Activated CD4-positive, CD25-positive, alpha-beta regulatory T cell treated with anti-CD3 and anti-CD28 coated beads, Interleukin-2, amount 50 U/mL, for 24 hours (primary cell): ENCODE data around the gene RAB22A.
A peak's percentile ranks its signal among the peaks of the same experiment; 100 is the strongest.

Experiments used
- ATAC-seq, 2 donors: fragments of 150-1000 bp; cut with Tn5 transposase; one replicate each; pipeline ENCODE4 v1.10.0; 2021; ENCODE audit warnings: mild to moderate bottlenecking in 1 of 2, moderate library complexity in 1 of 2

Gene RAB22A

GRCh38 chr20:58305061-58305460 is 4.5 kb upstream of the RAB22A start:
- no peak for ATAC-seq

- ATAC-seq: peak; percentile 90 to 91
These were observed 2.9 kb upstream of the RAB22A start for GRCh38 chr20:58306421-58307261.

GRCh38 chr20:58307270-58307669 is 2.2 kb upstream of the RAB22A start:
- ATAC-seq: no peak

GRCh38 chr20:58308290-58308679 is 1.2 kb upstream of the RAB22A start:
- no peak for ATAC-seq

- peak; percentile 12 for ATAC-seq
These were observed 611 bp upstream of the RAB22A start for GRCh38 chr20:58308680-58309527.

GRCh38 chr20:58310291-58310782 is 822 bp downstream of the RAB22A start:
- ATAC-seq: no peak

GRCh38 chr20:58312836-58313235 is 3.3 kb downstream of the RAB22A start:
- peak; percentile 65 to 76 for ATAC-seq

GRCh38 chr20:58313396-58313795 is 3.9 kb downstream of the RAB22A start:
- ATAC-seq: no peak

- no peak for ATAC-seq
These were observed 11.7 kb downstream of the RAB22A start for GRCh38 chr20:58321205-58321604.

GRCh38 chr20:58322083-58322482 is 12.6 kb downstream of the RAB22A start:
- ATAC-seq: no peak

GRCh38 chr20:58325912-58326311 is 16.4 kb downstream of the RAB22A start:
- no peak for ATAC-seq

- ATAC-seq: no peak
These were observed 17.7 kb downstream of the RAB22A start for GRCh38 chr20:58327211-58327610.

GRCh38 chr20:58328836-58329235 is 19.3 kb downstream of the RAB22A start:
- no peak for ATAC-seq

- no peak for ATAC-seq
These were observed 20.2 kb downstream of the RAB22A start for GRCh38 chr20:58329711-58330110.

GRCh38 chr20:58330249-58330648 is 20.7 kb downstream of the RAB22A start:
- ATAC-seq: no peak

GRCh38 chr20:58330687-58331086 is 21.2 kb downstream of the RAB22A start:
- ATAC-seq: no peak

- ATAC-seq: no peak
These were observed 22.5 kb downstream of the RAB22A start for GRCh38 chr20:58331961-58332551.

GRCh38 chr20:58339741-58340140 is 30.2 kb downstream of the RAB22A start:
- ATAC-seq: no peak

GRCh38 chr20:58340151-58340550 is 30.6 kb downstream of the RAB22A start:
- no peak for ATAC-seq

- ATAC-seq: no peak
These were observed 31.3 kb downstream of the RAB22A start for GRCh38 chr20:58340853-58341252.

- no peak for ATAC-seq
These were observed 32.8 kb downstream of the RAB22A start for GRCh38 chr20:58342104-58342945.

GRCh38 chr20:58344741-58345140 is 35.2 kb downstream of the RAB22A start:
- no peak for ATAC-seq
